Upper lobe of left lung (tissue), 4 donors: ENCODE results near the gene ILF2.

Experiments used
- CTCF ChIP-seq, 6 experiments: fragments of 450-650 bp in 4 of 6; fragments of 200-600 bp in 2 of 6; sonication (generic) in 2 of 6; IDR thresholded peaks; one replicate each; pipeline ENCODE4 v1.5.1; 2016 to 2019; ENCODE audit warnings: antibody characterized with exemption in 6 of 6
- EP300 ChIP-seq, 4 donors: sonication (generic); formaldehyde crosslinking; IDR thresholded peaks; one replicate each; pipeline ENCODE4 v1.5.1; 2017; ENCODE audit warnings: antibody characterized with exemption in 4 of 4, control low read depth in 2 of 4
- POLR2A ChIP-seq, 4 donors: fragments of 450-650 bp; IDR thresholded peaks; one replicate each; pipeline ENCODE4 v1.5.1; 2016 to 2017; ENCODE audit warnings: antibody characterized with exemption in 4 of 4, mild to moderate bottlenecking in 2 of 4

GRCh38 chr1:153696741-153697140 lies 25.9 kb upstream of the ILF2 start:
- TF ChIP-seq CTCF (IDR thresholded peaks at IDR 0.05) (no peak), EP300 (IDR thresholded peaks at IDR 0.05) (no peak), POLR2A (IDR thresholded peaks at IDR 0.05) (no peak)
